ENCODE data around the gene RPS6KB2.
A peak's percentile ranks its signal among the peaks of the same experiment; 100 is the strongest.

Gene RPS6KB2

DNA sequence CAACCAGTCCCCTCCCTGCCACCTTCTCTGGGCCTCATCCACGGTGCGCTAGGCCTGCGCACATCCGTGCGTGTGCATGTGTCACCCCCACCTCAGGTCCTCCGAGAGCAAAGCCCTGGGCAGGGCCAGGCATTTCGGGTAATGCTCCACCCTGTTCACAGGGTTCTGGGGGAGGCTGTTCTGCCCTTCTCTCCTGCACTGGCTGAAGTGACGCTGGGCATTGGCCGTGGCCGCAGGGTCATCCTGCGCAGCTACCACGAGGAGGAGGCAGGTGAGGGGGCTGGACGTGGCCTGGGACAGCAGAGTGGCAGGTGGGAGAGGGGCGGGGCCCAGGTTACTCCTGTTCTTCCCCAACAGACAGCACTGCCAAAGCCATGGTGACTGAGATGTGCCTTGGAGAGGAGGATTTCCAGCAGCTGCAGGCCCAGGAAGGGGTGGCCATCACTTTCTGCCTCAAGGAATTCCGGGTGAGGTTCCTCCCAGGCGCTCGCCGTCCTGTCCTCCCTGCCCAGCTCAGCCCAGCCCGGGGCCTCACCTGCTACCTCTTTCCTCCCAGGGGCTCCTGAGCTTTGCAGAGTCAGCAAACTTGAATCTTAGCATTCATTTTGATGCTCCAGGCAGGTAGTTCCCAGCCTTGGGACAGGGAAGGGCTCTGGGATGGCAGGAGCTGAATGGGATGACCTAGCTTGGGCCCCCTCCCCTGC is 32.6 kb upstream of the RPS6KB2 start:
- no peak for DNase-seq (ENCODE audit: low read depth)
- no peak for TF ChIP-seq POLR2A (IDR thresholded peaks at IDR 0.05; ENCODE audit: extremely low read depth, insufficient read length)
- TF ChIP-seq, protein P1, sequence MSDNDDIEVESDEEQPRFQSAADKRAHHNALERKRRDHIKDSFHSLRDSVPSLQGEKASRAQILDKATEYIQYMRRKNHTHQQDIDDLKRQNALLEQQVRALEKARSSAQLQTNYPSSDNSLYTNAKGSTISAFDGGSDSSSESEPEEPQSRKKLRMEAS (IDR thresholded peaks at IDR 0.05; ENCODE audit: low read depth, low read length) = no peak
- H3K4me3 ChIP-seq (ENCODE audit: low read depth, low read length) = no peak overlapping the region

- TF ChIP-seq POLR2A (IDR thresholded peaks at IDR 0.05; ENCODE audit: extremely low read depth, insufficient read length) = no peak
- no peak for TF ChIP-seq MYC (IDR thresholded peaks at IDR 0.05; ENCODE audit: low read depth, low read length)
- TF ChIP-seq, protein P1 (IDR thresholded peaks at IDR 0.05; ENCODE audit: low read depth, low read length) = no peak
- no peak for TF ChIP-seq CTCF (IDR thresholded peaks at IDR 0.05; ENCODE audit: low read depth, low read length)
- DNase-seq (ENCODE audit: low read depth) = no peak
- no peak overlapping the region for H3K4me3 ChIP-seq (ENCODE audit: low read depth, low read length)
Observed at GRCh38 chr11:67396259-67396581, 32.1 kb upstream of the RPS6KB2 start.

- H3K4me3 ChIP-seq (ENCODE audit: low read depth, low read length) = no peak overlapping the region
Observed at GRCh38 chr11:67396587-67397389, 31.5 kb upstream of the RPS6KB2 start.

GRCh38 chr11:67397536-67397935 is 30.8 kb upstream of the RPS6KB2 start:
- TF ChIP-seq POLR2A (IDR thresholded peaks at IDR 0.05; ENCODE audit: extremely low read depth, insufficient read length) = no peak
- TF ChIP-seq CTCF (IDR thresholded peaks at IDR 0.05; ENCODE audit: low read depth, low read length) = no peak
- TF ChIP-seq MYC (IDR thresholded peaks at IDR 0.05; ENCODE audit: low read depth, low read length) = no peak
- TF ChIP-seq, protein P1 (IDR thresholded peaks at IDR 0.05; ENCODE audit: low read depth, low read length) = no peak
- no peak for DNase-seq (ENCODE audit: low read depth)
- no peak overlapping the region for H3K4me3 ChIP-seq (ENCODE audit: low read depth, low read length)

More at GRCh38 chr11:67396587-67397389, 31.5 kb upstream of the RPS6KB2 start:
- peak; percentile 51 for DNase-seq (ENCODE audit: low read depth)
- TF ChIP-seq MYC (IDR thresholded peaks at IDR 0.05; ENCODE audit: low read depth, low read length) = no peak
- no peak for TF ChIP-seq CTCF (IDR thresholded peaks at IDR 0.05; ENCODE audit: low read depth, low read length)
- TF ChIP-seq POLR2A (IDR thresholded peaks at IDR 0.05; ENCODE audit: extremely low read depth, insufficient read length) = no peak
- TF ChIP-seq, protein P1 (IDR thresholded peaks at IDR 0.05; ENCODE audit: low read depth, low read length) = no peak

- TF ChIP-seq, protein P1 (IDR thresholded peaks at IDR 0.05; ENCODE audit: low read depth, low read length) = no peak
- no peak for TF ChIP-seq MYC (IDR thresholded peaks at IDR 0.05; ENCODE audit: low read depth, low read length)
- no peak for TF ChIP-seq CTCF (IDR thresholded peaks at IDR 0.05; ENCODE audit: low read depth, low read length)
- TF ChIP-seq POLR2A (IDR thresholded peaks at IDR 0.05; ENCODE audit: extremely low read depth, insufficient read length) = no peak
- no peak for DNase-seq (ENCODE audit: low read depth)
- H3K4me3 ChIP-seq (ENCODE audit: low read depth, low read length) = no peak overlapping the region
Observed at GRCh38 chr11:67397986-67398660, 30.2 kb upstream of the RPS6KB2 start.

Measured in NB4 (cell line).